ENCODE measurements around the gene AHI1. TPM values are rescaled to one million over a fixed set of nuclear protein-coding genes. Genes with fewer than 3 reads are reported as not detected.

AHI1 gene
- polyA plus RNA-seq, 1 of the 3 experiments (the other 2 are of a cell fraction) = 7.3 TPM

DNA sequence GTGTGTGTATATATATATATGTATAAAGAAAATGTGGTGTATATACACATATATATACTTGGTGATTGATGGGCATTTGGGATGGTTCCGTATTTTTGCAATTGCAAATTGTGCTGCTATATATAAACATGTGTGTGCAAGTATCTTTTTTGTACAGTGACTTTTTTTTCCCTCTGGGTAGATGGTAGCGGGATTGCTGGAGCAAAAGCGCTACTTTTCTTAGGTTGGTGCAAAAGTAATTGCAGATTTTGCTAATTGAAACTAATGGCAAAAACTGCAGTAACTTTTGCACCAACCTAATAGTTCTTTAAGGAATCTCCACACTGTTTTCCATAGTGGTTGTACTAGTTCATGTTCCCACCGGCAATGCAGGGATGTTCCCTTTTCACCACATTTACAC is 135.4 kb downstream of the AHI1 start:
- WGBS (ENCODE audit: low lambda C conversion rate) = 95% methylated on average over 4 of the region's 4 CpGs
- H4K20me1 ChIP-seq (ENCODE audit: insufficient read depth) = no peaks in the 10 kb centered on the region
- H3K4me1 ChIP-seq (ENCODE audit: control insufficient read depth in 1 of 2, insufficient read depth in 2 of 2, low read depth in 1 of 2, low read length in 1 of 2) = peaks cover 0 to 5% of the 10 kb centered on the region in 2 experiments; a peak in 1 of 4 replicates
- no peaks in the 10 kb centered on the region for H3K79me2 ChIP-seq (ENCODE audit: insufficient read depth)
- peaks cover 39% of the 10 kb centered on the region for H3F3A ChIP-seq (replicated peaks; ENCODE audit: insufficient read depth)
- no peak overlapping the region for H3K4me3 ChIP-seq (ENCODE audit: low read depth in 2 of 2, low read length in 1 of 2)
- H3K9me2 ChIP-seq = no peaks in the 10 kb centered on the region
- POLR2A ChIA-PET = no interaction called here
- DNase-seq = no peak
- H3K9me3 ChIP-seq = no peaks in the 10 kb centered on the region
- TF ChIP-seq SMC3 (IDR thresholded peaks at IDR 0.05; ENCODE audit: low read depth, low read length) (no peak), GATA2 (CRISPR knock-in tag; IDR thresholded peaks at IDR 0.05) (no peak), FOXJ3 (CRISPR knock-in tag; IDR thresholded peaks at IDR 0.05) (no peak), YY1 (IDR thresholded peaks at IDR 0.05; ENCODE audit: low read depth) (no peak), RFX5 (IDR thresholded peaks at IDR 0.05; ENCODE audit: low read length) (no peak)
- TF ChIP-seq, protein P1, sequence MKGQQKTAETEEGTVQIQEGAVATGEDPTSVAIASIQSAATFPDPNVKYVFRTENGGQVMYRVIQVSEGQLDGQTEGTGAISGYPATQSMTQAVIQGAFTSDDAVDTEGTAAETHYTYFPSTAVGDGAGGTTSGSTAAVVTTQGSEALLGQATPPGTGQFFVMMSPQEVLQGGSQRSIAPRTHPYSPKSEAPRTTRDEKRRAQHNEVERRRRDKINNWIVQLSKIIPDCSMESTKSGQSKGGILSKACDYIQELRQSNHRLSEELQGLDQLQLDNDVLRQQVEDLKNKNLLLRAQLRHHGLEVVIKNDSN (IDR thresholded peaks at IDR 0.05; ENCODE audit: borderline replicate concordance, low read depth) = no peak
- TF ChIP-seq, protein P2, sequence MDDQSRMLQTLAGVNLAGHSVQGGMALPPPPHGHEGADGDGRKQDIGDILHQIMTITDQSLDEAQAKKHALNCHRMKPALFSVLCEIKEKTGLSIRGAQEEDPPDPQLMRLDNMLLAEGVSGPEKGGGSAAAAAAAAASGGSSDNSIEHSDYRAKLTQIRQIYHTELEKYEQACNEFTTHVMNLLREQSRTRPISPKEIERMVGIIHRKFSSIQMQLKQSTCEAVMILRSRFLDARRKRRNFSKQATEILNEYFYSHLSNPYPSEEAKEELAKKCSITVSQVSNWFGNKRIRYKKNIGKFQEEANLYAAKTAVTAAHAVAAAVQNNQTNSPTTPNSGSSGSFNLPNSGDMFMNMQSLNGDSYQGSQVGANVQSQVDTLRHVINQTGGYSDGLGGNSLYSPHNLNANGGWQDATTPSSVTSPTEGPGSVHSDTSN (IDR thresholded peaks at IDR 0.05) = no peak
- TF ChIP-seq, protein P3, sequence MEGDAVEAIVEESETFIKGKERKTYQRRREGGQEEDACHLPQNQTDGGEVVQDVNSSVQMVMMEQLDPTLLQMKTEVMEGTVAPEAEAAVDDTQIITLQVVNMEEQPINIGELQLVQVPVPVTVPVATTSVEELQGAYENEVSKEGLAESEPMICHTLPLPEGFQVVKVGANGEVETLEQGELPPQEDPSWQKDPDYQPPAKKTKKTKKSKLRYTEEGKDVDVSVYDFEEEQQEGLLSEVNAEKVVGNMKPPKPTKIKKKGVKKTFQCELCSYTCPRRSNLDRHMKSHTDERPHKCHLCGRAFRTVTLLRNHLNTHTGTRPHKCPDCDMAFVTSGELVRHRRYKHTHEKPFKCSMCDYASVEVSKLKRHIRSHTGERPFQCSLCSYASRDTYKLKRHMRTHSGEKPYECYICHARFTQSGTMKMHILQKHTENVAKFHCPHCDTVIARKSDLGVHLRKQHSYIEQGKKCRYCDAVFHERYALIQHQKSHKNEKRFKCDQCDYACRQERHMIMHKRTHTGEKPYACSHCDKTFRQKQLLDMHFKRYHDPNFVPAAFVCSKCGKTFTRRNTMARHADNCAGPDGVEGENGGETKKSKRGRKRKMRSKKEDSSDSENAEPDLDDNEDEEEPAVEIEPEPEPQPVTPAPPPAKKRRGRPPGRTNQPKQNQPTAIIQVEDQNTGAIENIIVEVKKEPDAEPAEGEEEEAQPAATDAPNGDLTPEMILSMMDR (IDR thresholded peaks at IDR 0.05) = no peak
- no peak overlapping the region for H3K9ac ChIP-seq
- no peaks in the 10 kb centered on the region for H3K27me3 ChIP-seq (ENCODE audit: insufficient read depth)
- no peak overlapping the region for H3K4me2 ChIP-seq
- peaks cover 0 to 9% of the 10 kb centered on the region in 2 experiments for H3K36me3 ChIP-seq (replicated peaks in 1 of 2; ENCODE audit: control insufficient read depth in 1 of 2, insufficient read depth in 2 of 2, low read length in 1 of 2)
- H3K27ac ChIP-seq (ENCODE audit: low read depth in 2 of 2, low read length in 1 of 2) = no peak overlapping the region
- H2AFZ ChIP-seq (ENCODE audit: low read depth) = no peak overlapping the region
- CTCF ChIA-PET = interaction anchor here (1.0 kb wide), 1 partner anchor 27 kb away, joined by 3 read pairs; no protein-coding TSS in a partner anchor

DNA sequence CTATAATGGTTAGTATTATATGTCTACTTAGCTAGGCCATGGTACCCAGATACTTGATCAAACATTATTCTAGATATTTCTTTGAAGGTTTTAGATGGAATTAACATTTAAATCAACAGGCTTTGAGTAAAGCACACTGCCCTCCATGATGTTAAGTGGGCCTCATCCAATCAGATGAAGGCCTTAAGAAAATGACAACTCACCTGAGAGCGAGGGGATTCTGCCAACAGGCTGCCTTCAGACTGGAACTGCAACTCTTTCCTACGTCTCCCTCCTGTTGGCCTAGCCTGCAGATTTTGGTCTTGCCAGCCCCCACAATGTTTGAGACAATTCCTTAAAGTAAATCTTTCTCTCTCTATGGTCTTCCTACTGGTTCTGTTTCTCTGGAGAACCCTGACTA is 137.3 kb downstream of the AHI1 start:
- H3K27ac ChIP-seq (ENCODE audit: low read depth in 2 of 2, low read length in 1 of 2) = peak overlapping the region in 1 of 2 experiments; percentile 99; a peak in 2 of 4 replicates
- H3K36me3 ChIP-seq (replicated peaks in 1 of 2; ENCODE audit: control insufficient read depth in 1 of 2, insufficient read depth in 2 of 2, low read length in 1 of 2) = peaks cover 0 to 9% of the 10 kb centered on the region in 2 experiments
- H3K4me2 ChIP-seq = no peak overlapping the region
- H3K4me1 ChIP-seq (ENCODE audit: control insufficient read depth in 1 of 2, insufficient read depth in 2 of 2, low read depth in 1 of 2, low read length in 1 of 2) = peaks cover 0 to 5% of the 10 kb centered on the region in 2 experiments; a peak in 1 of 4 replicates
- no peaks in the 10 kb centered on the region for H3K9me2 ChIP-seq
- H3F3A ChIP-seq (replicated peaks; ENCODE audit: insufficient read depth) = peaks cover 41% of the 10 kb centered on the region
- no peaks in the 10 kb centered on the region for H3K9me3 ChIP-seq
- H3K27me3 ChIP-seq (ENCODE audit: insufficient read depth) = no peaks in the 10 kb centered on the region
- 90% methylated on average over 2 of the region's 2 CpGs for WGBS (ENCODE audit: low lambda C conversion rate)
- no peak overlapping the region for H3K9ac ChIP-seq
- H3K4me3 ChIP-seq (ENCODE audit: low read depth in 2 of 2, low read length in 1 of 2) = no peak overlapping the region
- no peak for DNase-seq
- peaks cover 12% of the 10 kb centered on the region for H3K79me2 ChIP-seq (ENCODE audit: insufficient read depth)
- no peak overlapping the region for H2AFZ ChIP-seq (ENCODE audit: low read depth)
- no peaks in the 10 kb centered on the region for H4K20me1 ChIP-seq (ENCODE audit: insufficient read depth)
- ChIA-PET POLR2A (no interaction called here), CTCF (no interaction called here)
- TF ChIP-seq, protein P4, sequence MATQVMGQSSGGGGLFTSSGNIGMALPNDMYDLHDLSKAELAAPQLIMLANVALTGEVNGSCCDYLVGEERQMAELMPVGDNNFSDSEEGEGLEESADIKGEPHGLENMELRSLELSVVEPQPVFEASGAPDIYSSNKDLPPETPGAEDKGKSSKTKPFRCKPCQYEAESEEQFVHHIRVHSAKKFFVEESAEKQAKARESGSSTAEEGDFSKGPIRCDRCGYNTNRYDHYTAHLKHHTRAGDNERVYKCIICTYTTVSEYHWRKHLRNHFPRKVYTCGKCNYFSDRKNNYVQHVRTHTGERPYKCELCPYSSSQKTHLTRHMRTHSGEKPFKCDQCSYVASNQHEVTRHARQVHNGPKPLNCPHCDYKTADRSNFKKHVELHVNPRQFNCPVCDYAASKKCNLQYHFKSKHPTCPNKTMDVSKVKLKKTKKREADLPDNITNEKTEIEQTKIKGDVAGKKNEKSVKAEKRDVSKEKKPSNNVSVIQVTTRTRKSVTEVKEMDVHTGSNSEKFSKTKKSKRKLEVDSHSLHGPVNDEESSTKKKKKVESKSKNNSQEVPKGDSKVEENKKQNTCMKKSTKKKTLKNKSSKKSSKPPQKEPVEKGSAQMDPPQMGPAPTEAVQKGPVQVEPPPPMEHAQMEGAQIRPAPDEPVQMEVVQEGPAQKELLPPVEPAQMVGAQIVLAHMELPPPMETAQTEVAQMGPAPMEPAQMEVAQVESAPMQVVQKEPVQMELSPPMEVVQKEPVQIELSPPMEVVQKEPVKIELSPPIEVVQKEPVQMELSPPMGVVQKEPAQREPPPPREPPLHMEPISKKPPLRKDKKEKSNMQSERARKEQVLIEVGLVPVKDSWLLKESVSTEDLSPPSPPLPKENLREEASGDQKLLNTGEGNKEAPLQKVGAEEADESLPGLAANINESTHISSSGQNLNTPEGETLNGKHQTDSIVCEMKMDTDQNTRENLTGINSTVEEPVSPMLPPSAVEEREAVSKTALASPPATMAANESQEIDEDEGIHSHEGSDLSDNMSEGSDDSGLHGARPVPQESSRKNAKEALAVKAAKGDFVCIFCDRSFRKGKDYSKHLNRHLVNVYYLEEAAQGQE (IDR thresholded peaks at IDR 0.05; ENCODE audit: low read depth, low read length) = no peak
- TF ChIP-seq, protein P5, sequence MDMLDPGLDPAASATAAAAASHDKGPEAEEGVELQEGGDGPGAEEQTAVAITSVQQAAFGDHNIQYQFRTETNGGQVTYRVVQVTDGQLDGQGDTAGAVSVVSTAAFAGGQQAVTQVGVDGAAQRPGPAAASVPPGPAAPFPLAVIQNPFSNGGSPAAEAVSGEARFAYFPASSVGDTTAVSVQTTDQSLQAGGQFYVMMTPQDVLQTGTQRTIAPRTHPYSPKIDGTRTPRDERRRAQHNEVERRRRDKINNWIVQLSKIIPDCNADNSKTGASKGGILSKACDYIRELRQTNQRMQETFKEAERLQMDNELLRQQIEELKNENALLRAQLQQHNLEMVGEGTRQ (IDR thresholded peaks at IDR 0.05; ENCODE audit: borderline replicate concordance, low read depth, low read length) = no peak
- TF ChIP-seq, protein P6, sequence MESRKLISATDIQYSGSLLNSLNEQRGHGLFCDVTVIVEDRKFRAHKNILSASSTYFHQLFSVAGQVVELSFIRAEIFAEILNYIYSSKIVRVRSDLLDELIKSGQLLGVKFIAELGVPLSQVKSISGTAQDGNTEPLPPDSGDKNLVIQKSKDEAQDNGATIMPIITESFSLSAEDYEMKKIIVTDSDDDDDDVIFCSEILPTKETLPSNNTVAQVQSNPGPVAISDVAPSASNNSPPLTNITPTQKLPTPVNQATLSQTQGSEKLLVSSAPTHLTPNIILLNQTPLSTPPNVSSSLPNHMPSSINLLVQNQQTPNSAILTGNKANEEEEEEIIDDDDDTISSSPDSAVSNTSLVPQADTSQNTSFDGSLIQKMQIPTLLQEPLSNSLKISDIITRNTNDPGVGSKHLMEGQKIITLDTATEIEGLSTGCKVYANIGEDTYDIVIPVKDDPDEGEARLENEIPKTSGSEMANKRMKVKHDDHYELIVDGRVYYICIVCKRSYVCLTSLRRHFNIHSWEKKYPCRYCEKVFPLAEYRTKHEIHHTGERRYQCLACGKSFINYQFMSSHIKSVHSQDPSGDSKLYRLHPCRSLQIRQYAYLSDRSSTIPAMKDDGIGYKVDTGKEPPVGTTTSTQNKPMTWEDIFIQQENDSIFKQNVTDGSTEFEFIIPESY (IDR thresholded peaks at IDR 0.05; ENCODE audit: borderline replicate concordance, low read depth) = no peak
- TF ChIP-seq, protein P2 (IDR thresholded peaks at IDR 0.05) = no peak
- TF ChIP-seq, protein P1 (IDR thresholded peaks at IDR 0.05; ENCODE audit: borderline replicate concordance, low read depth) = no peak
- no peak for TF ChIP-seq FOSL2 (IDR thresholded peaks at IDR 0.05; ENCODE audit: borderline replicate concordance, low read depth)
